HL-60/S4 (cell line): ENCODE data around the gene USP34.
"Not testable (repeated sequence)": the region's sequence is repeated elsewhere in the genome, so short reads cannot be mapped to it uniquely, and the experiment has no call there.

Experiments
- in situ Hi-C: fragments of 300-500 bp; cut with MboI; formaldehyde crosslinking; loops from 2 replicates; pipeline ENCODE4 v1.14.3; 2022; ENCODE audit warnings: low sequenced_read_pairs

USP34 gene

GRCh38 chr2:61196671-61197070 lies 274.2 kb downstream of the USP34 start:
- in situ Hi-C loops, result no loop called here

- in situ Hi-C loops, result not testable (repeated sequence)
Measured at GRCh38 chr2:61194646-61195045, 276.2 kb downstream of the USP34 start.

GRCh38 chr2:61193670-61194561 lies 277.0 kb downstream of the USP34 start:
- in situ Hi-C loops, result no loop called here

GRCh38 chr2:61187085-61187484 lies 283.8 kb downstream of the USP34 start:
- in situ Hi-C loops, result no loop called here

GRCh38 chr2:61185231-61185728 lies 285.6 kb downstream of the USP34 start:
- in situ Hi-C loops, result no loop called here

GRCh38 chr2:61184263-61184662 lies 286.6 kb downstream of the USP34 start:
- in situ Hi-C loops, result no loop called here

GRCh38 chr2:61183795-61184194 lies 287.1 kb downstream of the USP34 start:
- in situ Hi-C loops, result no loop called here

GRCh38 chr2:61182059-61182383 lies 288.9 kb downstream of the USP34 start:
- in situ Hi-C loops, result no loop called here

GRCh38 chr2:61181382-61182058 lies 289.4 kb downstream of the USP34 start:
- in situ Hi-C loops, result no loop called here

- in situ Hi-C loops, result no loop called here
Measured at GRCh38 chr2:61180686-61181085, 290.2 kb downstream of the USP34 start.

- in situ Hi-C loops, result no loop called here
Measured at GRCh38 chr2:61179701-61180639, 290.9 kb downstream of the USP34 start.

GRCh38 chr2:61178603-61179545 lies 292.0 kb downstream of the USP34 start:
- in situ Hi-C loops, result no loop called here

- in situ Hi-C loops, result no loop called here
Measured at GRCh38 chr2:61177727-61178549, 292.9 kb downstream of the USP34 start.

GRCh38 chr2:61176755-61177726 lies 293.8 kb downstream of the USP34 start:
- in situ Hi-C loops, result no loop called here

GRCh38 chr2:61175036-61175435 lies 295.9 kb downstream of the USP34 start:
- in situ Hi-C loops, result no loop called here

GRCh38 chr2:61173116-61173515 lies 297.8 kb downstream of the USP34 start:
- in situ Hi-C loops, result no loop called here

- in situ Hi-C loops, result no loop called here
Measured at GRCh38 chr2:61172671-61173070, 298.2 kb downstream of the USP34 start.

GRCh38 chr2:61167579-61167978 lies 303.3 kb downstream of the USP34 start:
- in situ Hi-C loops, result no loop called here
